NCI-H446 (cell line): ENCODE data around the gene RBBP5.

Experiments
- DNase-seq, 2 experiments: peaks; one replicate each; lab custom pipeline; 2025; lab: John Stamatoyannopoulos, UW

Gene RBBP5

DNA sequence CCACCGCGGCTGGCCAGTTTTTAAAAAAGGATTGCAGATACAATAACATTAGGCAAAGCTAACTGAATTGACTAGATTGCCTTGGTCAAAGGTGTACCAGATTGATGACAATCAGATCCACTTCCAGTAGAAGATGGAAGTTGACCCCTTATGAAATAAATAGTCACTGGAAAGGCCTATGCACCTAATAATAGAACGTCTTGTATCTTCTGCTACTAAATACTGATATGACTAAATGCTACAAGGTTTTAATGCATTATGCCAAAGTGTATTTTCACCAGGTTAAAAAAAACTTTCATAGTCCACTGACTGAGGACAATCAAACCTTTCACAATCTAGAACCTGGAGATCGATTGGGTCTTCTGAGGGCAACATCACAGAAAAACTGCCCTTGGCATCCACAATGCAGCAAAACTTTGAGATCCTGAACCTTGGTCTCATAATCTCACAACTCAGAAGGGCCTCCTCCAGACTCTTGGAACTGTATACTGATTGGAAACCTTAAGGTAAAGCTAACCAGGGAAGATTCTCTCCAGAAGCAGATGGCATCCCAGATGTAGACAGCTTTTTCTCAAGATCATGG is 7.8 kb upstream of the RBBP5 start:
- no peak for DNase-seq

DNA sequence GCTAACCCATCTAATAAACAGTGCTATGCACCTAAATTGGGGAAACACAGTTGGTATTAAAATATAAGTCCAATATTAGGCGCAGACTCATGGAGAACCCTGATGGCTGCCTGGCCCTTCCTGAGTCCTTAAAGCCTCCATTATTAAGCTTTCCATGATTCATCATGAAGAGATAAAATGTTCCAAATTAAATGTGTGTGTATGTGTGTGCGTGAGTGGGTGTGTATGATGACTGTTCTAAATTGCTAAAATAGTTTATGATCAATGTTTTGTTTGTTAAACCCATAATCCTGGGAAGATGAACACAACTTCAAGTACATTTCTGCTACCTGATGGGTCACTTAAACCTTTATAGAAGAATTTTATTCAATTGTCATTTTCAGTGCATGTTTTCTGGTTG is 6.3 kb upstream of the RBBP5 start:
- DNase-seq: no peak

DNA sequence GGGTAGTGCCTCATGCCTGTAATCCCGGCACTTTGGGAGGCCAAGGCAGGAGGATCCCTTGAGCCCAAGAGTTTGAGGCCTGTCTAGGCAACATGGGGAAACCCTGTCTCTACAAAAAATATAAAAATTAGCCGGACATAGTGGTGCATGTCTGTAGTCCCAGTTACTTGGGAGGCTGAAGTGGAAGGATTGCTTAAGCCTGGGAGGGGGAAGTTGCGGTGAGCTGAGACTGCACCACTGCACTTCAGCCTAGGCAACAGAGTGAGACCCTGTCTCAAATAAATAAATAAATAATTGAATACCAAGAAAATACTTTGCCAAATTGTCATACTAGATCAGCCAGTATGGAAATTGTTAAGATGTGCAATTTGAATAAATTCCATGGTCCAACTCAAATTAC is 5.9 kb upstream of the RBBP5 start:
- no peak for DNase-seq

DNA sequence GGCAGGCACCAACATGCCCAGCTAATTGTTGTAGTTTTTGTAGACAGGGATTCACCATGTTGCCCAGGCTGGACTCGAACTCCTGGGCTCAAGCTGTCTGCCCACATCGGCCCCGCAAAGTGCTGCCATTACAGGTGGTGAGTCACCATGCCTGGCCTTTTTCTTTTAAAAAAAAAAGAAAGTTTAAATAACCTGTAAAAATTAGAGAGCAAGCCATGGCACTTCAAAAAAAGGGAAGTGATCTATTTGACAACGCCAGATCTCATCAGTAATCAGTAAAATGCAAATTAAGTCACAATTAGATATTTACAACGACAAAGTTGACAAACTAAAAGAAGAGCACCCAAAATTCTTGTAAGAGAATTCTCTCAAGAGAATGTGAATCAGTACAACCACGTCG is 2.9 kb upstream of the RBBP5 start:
- DNase-seq: no peak

DNA sequence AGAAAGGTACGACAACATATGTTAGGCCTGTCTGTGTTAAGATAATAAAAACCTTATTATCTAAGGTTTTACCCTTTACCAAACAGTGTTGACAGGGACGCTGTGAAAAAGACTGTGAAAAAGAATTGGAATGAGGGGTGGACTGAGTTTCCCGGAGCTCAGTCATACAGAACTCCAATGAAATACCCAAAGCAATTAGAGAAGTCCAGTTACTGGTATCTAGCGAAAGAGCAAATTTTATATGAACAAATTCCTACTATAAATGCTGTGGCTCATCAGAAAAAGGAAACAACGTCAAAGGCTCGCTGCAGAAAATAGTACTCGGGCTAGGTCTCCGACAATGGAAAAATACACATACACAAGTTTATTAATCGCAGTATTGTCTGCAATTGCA is 708 bp upstream of the RBBP5 start:
- no peak for DNase-seq

DNA sequence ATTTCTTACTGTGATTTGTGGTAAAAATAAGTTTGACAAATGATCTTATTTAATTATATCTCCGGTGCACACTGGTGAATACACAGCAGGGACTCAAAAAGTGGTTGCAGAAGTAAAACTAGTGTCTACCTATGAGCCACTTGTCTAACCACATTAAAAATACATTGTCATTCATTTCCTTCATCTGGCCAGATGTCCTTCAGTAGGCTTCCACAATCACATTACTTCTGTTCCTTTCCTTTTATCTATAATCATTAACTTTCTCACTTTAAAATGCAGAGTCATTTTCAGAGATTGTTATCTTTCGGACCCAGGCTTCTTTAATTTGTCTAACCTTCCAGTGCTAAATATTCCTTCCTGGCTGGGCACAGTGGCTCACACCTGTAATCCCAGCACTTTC is 3.0 kb downstream of the RBBP5 start:
- DNase-seq: no peak

DNA sequence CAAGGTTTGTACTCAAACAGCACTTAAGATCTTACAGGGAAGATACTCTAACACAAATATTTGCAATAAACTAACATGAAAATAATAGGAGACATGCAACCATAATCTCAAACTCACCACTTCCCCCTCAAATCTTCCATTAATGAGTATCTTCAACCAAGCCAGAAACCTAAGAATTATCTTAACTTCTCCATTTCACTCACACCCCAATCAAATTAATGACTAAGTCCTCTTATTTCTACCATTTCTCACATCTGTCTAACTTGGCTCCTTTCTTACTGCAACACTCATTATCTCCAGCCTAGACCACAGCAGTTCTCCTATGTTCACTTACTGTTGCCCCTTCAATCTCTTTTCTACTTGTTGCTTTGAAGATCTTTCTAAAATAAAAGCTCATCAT is 10.4 kb downstream of the RBBP5 start:
- DNase-seq: no peak

DNA sequence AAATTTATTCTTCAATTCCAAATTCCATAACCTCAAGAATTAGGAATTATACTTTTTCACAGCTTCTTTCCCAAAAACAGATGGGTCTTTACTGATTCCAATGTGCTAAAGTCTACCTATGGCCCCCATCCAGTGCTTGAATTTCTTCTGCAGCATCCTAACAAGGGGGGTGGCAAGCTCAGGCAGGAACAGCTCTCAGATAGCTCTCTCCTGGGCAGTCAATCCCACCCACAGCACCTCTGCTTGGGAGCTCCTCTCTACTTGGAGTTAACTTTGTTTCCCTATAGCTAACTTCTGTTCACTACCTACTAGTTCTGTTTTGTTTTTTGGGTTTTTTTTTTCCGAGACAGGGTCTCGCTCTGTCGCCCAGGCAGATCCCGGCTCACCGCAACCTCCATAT is 12.1 kb downstream of the RBBP5 start:
- no peak for DNase-seq

DNA sequence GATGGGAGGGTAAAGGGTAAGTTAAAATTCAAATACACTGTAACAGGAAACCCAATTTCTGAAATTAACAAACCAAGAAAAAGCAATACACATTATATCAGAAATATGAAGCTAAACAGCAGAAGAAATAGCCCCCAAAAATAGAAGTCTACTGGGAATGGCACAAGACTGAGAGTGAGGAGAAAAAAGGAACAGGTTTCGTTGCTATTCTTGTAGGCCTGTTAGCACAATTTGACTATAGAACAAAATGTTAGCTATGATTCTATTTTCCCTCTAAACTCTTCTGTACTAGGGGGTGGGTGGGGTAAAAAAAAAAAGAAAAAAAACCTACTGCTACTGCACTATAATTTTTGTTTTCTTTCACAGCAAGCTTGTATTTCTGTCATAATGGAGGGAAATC is 12.5 kb downstream of the RBBP5 start:
- DNase-seq: no peak

DNA sequence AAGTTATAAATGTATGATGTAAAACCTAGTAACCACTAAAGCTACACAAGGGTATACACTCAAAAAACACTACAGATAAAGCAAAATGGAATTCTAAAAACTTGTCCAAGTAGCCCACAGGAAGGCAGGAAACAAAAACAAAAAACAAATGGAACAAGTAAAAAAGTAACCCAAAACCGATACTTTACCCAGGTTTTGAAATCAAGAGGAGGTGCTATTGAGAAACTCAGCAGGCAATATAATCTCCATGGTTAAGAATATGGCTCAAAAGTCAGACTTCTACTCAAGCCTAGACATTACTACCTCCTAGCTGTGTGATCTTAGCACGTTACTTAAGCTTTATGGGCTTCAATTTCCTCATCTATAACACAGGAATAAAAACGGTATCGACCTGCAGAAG is 13.3 kb downstream of the RBBP5 start:
- no peak for DNase-seq

DNA sequence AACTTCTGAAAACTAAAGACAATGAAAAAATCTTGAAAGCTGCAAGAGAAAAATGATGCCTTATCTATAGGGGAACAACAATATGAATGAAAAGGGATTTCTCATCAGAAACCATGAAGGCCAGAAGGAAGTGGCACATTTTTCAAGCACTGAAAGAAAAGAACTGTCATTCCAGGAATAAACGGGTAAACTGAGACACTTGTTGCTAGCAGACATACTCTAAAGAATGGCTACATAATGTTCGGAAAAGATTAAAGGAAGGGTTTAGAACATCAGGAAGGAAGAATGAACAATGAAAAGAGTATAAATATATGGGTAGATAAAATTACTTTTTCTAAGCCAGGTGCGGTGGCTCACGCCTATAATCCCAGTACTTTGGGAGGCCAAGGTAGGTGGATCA is 14.5 kb downstream of the RBBP5 start:
- DNase-seq: no peak

DNA sequence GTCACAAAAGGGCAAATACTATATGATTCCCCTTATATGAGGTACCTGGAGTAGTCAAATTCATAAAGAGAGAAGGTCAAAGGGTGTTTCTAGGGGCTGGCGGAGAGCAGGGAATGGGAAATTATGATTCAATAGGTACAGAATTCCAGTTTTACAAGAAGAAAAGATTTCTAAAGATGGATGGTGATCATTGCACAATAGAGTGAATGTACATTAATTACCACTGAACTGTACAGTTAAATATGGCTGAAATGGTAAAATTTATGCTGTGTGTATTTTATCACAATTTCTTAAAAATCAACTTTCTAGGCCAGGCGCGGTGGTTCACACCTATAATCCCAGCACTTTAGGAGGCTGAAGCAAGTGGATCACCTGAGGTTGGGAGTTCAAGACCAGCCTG is 19.4 kb downstream of the RBBP5 start:
- DNase-seq: no peak

DNA sequence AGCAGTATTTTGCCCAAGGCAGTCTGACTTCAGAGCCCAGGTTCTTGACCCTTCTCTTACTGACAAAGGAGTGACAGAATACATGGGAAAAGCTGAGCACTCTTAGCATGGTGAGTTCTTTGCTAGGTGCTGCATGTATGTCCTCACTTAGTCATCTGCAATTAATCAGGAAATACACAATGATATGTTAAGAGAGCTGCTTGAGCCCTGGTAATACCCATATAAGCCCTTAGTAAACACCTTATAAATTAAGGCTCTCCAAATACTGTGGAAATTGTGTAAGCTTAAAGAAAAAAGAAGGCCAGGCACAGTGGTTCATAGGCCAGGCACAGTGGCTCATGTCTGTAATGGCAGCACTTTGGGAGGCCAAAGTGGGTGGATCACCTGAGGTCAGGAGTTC is 23.5 kb downstream of the RBBP5 start:
- no peak for DNase-seq

DNA sequence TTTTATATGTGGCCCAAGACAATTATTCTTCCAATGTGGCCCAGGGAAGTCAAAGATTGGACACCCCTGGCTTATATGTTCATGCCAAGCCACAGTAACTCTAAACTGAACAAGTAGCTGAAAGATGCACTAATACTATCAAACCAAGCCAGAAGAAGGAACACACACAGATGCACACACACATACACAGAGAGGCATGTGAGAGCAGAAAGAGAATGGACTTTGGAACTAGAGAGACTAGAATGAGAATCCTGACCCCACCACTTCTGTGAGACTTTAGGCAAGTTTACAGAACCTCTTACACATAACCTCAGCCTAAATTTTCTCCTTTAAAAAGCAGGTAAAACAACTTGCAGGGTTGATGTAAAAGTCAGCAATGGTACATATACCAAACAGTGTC is 26.4 kb downstream of the RBBP5 start:
- DNase-seq: no peak

DNA sequence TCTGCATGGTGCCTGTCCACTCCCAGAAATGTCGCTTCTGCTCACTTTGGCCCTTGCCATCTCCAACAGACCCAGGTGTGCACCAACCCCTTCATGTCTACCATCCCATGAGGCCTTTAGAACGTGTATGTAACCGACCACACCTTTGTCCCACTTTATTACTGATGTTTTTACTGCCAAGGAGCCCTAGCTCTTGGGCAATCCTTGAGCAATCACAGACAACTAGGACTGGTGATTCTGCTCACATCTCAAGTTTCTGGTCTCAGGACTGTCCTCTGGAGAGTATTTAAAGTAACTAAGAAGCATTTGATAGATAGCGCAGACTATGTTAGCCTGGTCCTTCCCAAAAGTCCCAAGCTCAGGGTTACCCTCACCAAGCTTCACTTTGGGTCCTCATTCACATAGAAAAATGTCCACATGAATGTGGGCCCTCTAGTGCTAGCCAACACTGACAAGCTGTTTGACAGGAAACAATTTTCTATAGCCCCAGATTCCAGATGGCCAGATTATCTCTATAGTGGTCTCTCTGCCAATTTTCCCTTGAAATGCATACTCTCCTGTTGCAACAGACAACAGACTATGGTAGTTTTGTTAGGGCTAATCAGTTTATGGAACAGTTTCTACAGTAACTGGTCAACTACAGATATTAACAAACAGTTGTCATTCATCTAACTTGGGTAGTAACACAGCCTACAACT is 30.6 kb downstream of the RBBP5 start:
- peak in 1 of 2 experiments; percentile 42 for DNase-seq

DNA sequence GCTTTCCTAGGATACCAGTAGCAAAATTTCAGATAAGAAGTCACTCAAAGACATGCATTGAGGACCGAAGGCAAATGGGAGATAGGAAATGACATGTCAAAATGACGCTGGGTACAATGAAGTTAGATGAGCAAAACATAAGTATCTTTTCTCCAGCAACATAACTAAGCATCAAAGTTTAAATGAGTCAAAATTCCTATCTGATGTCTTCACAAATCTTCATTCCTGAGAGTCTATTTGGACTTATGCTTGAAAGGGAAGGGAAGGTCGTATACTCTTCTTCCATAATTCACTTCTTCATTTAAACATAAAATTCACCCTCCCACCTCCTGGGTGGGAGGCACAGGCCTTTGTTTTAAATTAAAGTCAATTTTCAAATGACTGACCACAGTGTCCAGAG is 33.4 kb downstream of the RBBP5 start:
- no peak for DNase-seq

DNA sequence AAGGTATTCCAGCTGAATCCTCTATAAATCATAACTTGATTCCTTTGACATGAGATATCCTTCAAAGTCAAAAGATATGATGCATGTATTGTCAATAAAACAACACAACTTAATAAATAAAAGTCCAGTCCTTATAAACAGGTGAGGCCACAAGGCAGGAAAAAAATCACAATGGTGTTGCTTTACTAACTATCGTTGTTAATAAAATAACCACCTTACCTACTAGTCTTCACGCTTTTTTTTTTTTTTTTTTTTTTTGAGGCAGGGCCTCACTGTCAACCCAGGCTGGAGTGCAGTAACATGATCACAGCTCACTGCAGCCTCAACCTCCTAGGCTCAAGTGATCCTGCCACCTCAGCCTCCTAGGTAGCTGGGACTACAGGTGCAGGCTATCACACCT is 37.4 kb downstream of the RBBP5 start, which contains the start of gene TMEM81:
TSS of gene TMEM81 (minus strand) at position 101 of the 400 bp plus-strand sequence. CDS start 140 bp downstream, outside the sequence.
- DNase-seq: no peak

DNA sequence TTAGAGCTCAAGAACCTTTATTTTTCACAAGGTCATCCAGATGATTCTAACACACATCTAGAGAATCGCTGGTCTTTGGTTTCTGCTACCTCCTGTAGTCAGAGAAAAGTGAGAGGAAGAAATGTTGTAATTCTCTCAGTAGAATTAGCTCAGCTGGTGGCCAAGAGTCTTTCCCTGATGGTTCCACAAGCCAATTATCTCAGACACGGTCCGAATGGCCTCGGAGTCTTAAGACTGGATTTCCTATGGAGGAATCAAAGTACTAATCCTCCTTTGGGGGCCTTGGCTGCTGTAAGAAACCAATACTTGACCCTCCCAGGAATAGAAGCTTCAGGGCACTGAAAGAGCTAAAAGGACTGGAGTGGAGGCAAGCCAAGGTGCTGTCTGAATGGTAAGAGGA is 39.3 kb downstream of the RBBP5 start:
- DNase-seq: no peak

DNA sequence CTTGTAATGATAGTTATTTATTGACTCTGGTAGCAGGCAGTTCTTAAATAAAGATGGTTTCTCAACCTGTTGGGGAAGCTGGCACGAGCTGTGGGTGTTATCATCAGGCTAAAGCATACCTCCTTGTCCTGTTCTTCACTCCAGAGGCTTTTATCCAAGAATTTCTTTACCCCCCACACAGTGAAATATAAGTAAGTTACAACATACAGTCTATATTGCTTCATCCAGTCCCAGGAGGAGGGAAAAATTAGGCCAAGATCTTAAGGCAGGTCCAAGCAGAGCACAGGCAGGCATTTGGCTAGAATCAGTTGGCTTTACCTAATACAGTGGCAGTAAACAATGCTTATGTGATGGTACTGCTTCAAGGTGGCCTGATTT is 43.9 kb downstream of the RBBP5 start:
- no peak for DNase-seq

DNA sequence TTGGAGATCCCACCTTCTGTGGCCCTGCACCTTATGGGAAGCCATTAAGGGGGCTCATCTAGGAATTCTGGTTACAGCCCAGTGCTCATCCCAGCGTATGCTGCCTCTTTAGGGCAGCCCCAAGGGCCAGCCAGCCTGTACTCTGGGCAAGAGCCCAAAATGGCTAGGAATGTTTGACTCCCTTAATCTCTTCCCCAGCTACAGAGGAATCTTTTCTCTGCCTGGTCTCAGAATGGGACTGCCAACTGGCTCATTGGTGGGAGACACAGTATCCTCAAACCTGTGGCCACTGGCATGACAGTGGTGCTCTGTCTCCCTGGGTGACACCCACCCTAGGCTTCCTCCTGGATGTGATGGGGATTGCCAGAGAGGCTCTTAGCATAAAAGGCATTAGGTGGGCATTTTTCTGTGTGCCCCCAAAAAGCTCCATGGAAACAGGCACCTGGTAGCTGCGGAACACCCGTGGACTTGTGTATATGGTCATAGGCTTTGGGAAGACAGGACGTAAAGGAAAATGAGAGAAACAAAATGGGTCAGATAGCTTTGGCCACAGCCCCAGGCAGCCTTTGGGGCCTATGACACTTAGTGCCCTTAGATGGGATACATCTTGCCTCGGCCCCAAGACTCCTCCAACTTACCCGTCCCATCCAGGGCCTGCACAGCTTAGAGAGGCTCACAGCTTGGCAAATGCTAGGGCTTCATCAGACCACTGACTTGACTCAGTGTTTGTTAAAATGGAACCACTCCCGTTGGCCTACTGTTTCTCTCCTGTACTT is 44.4 kb downstream of the RBBP5 start:
- DNase-seq: no peak

DNA sequence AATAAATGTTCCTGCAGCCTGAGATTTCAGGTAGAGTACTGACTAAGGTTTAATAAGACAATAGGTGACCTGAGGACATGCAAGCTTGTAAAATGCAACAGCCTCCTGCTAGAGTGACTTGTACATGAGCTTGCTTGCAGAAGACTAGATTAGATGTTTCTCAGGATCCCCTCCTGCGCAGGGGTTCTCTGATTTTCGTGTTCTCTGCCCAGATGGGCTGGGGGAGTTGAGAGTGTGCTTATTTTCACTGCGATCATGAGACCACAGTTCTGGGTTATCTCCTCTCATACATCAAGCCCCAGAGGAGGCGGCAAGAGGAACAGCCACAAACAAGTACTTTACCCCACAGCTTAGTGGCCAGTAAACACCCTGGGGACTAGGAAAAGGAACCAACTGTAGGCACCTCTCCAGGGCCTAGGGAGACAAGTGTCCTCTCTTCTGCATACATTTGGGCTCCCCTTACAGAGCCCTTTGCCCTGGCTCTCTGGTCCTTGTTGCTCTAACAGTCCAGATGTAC is 45.5 kb downstream of the RBBP5 start:
- DNase-seq: no peak

DNA sequence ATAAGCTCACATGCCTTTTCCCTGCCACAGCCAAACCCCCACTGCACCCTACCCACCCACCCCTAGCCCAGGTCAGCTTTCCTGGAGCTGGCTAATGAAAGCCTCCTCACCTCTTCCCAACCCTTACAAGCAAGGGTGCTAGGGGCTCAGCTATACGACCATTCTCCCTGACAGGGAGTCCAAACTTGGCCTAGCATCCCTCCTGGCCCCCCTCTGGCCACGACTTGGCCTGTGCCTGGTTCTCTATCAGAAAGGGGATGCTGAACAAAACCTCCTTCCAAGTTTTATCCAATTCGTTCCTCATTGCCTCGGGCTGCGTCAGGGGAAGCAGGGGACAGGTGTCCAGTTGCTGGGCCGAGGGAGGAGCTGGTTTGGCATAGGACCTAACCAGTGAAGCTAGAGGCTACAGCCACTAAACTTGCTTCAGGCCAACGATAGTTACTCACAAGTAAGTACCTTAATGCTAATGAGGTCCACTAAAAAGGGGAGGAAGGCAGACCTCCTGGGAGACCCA is 46.1 kb downstream of the RBBP5 start:
- no peak for DNase-seq

DNA sequence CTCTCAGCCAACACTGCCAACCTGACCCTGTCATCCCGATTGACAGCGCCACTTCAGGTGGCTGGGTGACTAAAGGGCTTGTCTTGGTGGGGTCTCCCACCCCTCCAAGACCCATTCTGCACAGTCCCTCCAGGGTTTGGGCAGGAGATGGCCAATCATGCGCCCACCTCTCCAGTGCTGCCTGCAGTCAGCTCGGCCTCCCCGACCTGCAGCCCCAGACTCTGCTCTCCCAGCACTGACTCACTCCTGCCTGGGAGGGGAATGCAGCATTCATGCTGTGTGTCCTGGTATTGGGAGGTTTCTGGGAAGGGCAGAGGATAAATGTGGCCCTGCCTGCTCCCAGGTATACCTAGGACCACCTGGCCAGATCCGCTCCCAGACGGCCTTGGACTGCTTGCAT is 47.3 kb downstream of the RBBP5 start:
- no peak for DNase-seq
